B cell (primary cell): Measurements from ENCODE around the gene MED15. TPM values are rescaled to one million over a fixed set of nuclear protein-coding genes. Genes with fewer than 3 reads are reported as not detected.
"Not testable (repeated sequence)": the region's sequence is repeated elsewhere in the genome, so short reads cannot be mapped to it uniquely, and the experiment has no call there.

Experiments used
- ATAC-seq: fragments of 200-7000 bp; cut with Tn5 transposase; one replicate; pipeline ENCODE4 v1.10.0; 2021; ENCODE audit warnings: low read depth, mild to moderate bottlenecking, moderate number of reproducible peaks, moderate library complexity
- CTCF ChIA-PET: fragments of 350-600 bp; sonication (Branson Sonifier 250); formaldehyde crosslinking; loops from one replicate; lab custom pipeline; 2021; ENCODE audit warnings: antibody characterized with exemption, inconsistent platforms; lab: Charles Lee
- POLR2A ChIA-PET: fragments of 350-600 bp; sonication (Branson Sonifier 250); formaldehyde crosslinking; loops from one replicate; lab custom pipeline; 2021; ENCODE audit warnings: antibody characterized with exemption; lab: Charles Lee
- DNase-seq: peaks from one replicate; pipeline ENCODE4 v3.0.0; 2013
- H2AFZ ChIP-seq: 2 replicates; pipeline ENCODE4 v1.6.1; 2012; ENCODE audit warnings: mild to moderate bottlenecking, low read depth, low read length; ENCODE audit not compliant: insufficient read depth, poor library complexity, severe bottlenecking
- H3K27ac ChIP-seq, 2 donors: 1 replicate in 1 of 2; 2 replicates in 1 of 2; pipeline ENCODE4 v1.5.1; 2012 to 2013; ENCODE audit warnings: low read length in 2 of 2, mild to moderate bottlenecking in 2 of 2, moderate library complexity in 1 of 2
- H3K27me3 ChIP-seq, 4 experiments: fragments of 200-600 bp in 1 of 4; sonication (generic) in 1 of 4; replicated peaks in 1 of 4; 1 replicate in 2 of 4; 2 replicates in 2 of 4; pipeline versions ENCODE4 v1.6.1 to v1.7.0; 2013 to 2016; ENCODE audit warnings: low read length in 3 of 4, mild to moderate bottlenecking in 2 of 4, mixed read lengths in 1 of 4, moderate library complexity in 1 of 4; ENCODE audit not compliant: insufficient read depth in 4 of 4, control insufficient read depth in 3 of 4; ENCODE audit errors: control extremely low read depth in 1 of 4
- H3K36me3 ChIP-seq, 2 experiments: replicated peaks in 1 of 2; 1 replicate in 1 of 2; 2 replicates in 1 of 2; pipeline versions ENCODE4 v1.6.1 to v1.7.1; 2013; ENCODE audit warnings: low read length in 1 of 2; ENCODE audit not compliant: insufficient read depth in 2 of 2, control insufficient read depth in 1 of 2; ENCODE audit errors: control extremely low read depth in 1 of 2, extremely low read depth in 1 of 2
- H3K4me1 ChIP-seq, 2 donors: fragments of 200-600 bp in 1 of 2; sonication (generic) in 1 of 2; 1 replicate in 1 of 2; 2 replicates in 1 of 2; pipeline versions ENCODE4 v1.5.1 to v1.6.1; 2013 to 2017; ENCODE audit warnings: low read length in 2 of 2; ENCODE audit not compliant: control insufficient read depth in 2 of 2, insufficient read depth in 2 of 2
- H3K4me2 ChIP-seq: replicated peaks from 2 replicates; pipeline ENCODE3; 2012; ENCODE audit warnings: mild to moderate bottlenecking, low read depth, low read length; ENCODE audit not compliant: poor library complexity, severe bottlenecking
- H3K4me3 ChIP-seq, 5 experiments: fragments of 200-600 bp in 1 of 5; sonication (generic) in 1 of 5; 1 replicate in 3 of 5; 2 replicates in 2 of 5; pipeline versions ENCODE4 v1.5.1 to v1.7.0; 2011 to 2016; ENCODE audit warnings: low read length in 4 of 5, mild to moderate bottlenecking in 4 of 5, low read depth in 2 of 5, control low read depth in 1 of 5, moderate library complexity in 1 of 5; ENCODE audit not compliant: insufficient read depth in 1 of 5; ENCODE audit errors: control extremely low read depth in 1 of 5, extremely low read depth in 1 of 5
- H3K79me2 ChIP-seq: fragments of 200-600 bp; sonication (generic); one replicate; pipeline ENCODE4 v1.6.0; 2016; ENCODE audit warnings: low read length; ENCODE audit not compliant: control insufficient read depth, insufficient read depth
- H3K9ac ChIP-seq: fragments of 200-600 bp; sonication (generic); 2 replicates; pipeline ENCODE4 v1.6.1; 2017; ENCODE audit warnings: mild to moderate bottlenecking, low read length, moderate library complexity
- H3K9me3 ChIP-seq, 3 donors: one replicate each; pipeline versions ENCODE4 v1.6.1 to v1.7.1; 2013; ENCODE audit warnings: low read length in 2 of 3; ENCODE audit not compliant: control insufficient read depth in 2 of 3, insufficient read depth in 1 of 3; ENCODE audit errors: control extremely low read depth in 1 of 3
- H4K20me1 ChIP-seq: 2 replicates; pipeline ENCODE4 v1.6.0; 2012; ENCODE audit warnings: mild to moderate bottlenecking, low read length; ENCODE audit not compliant: insufficient read depth, control insufficient read depth, poor library complexity, severe bottlenecking
- H3K27ac Mint-ChIP-seq: one replicate; pipeline ENCODE4 v1.8.0; 2021; ENCODE audit warnings: mixed read lengths
- H3K27me3 Mint-ChIP-seq: one replicate; pipeline ENCODE4 v1.8.0; 2021; ENCODE audit warnings: mixed read lengths
- H3K4me1 Mint-ChIP-seq: one replicate; pipeline ENCODE4 v1.8.0; 2021; ENCODE audit warnings: mixed read lengths
- H3K4me3 Mint-ChIP-seq: one replicate; pipeline ENCODE4 v1.8.0; 2021; ENCODE audit warnings: mixed read lengths
- H3K9me3 Mint-ChIP-seq: one replicate; pipeline ENCODE4 v1.8.0; 2022; ENCODE audit warnings: mixed read lengths; ENCODE audit not compliant: insufficient read depth
- CTCF ChIP-seq: fragments of 200-600 bp; IDR thresholded peaks from one replicate; pipeline ENCODE4 v1.8.0; 2022; ENCODE audit warnings: antibody characterized with exemption, mild to moderate bottlenecking
- EZH2 ChIP-seq: IDR thresholded peaks from 2 replicates; pipeline ENCODE4 v1.6.1; 2012; ENCODE audit warnings: borderline replicate concordance, low read depth, mild to moderate bottlenecking, moderate library complexity, low read length; ENCODE audit not compliant: insufficient read depth, poor library complexity, severe bottlenecking
- WGBS: methylation state at CpG from one replicate; pipeline ENCODE4 v1.1.5; 2013; ENCODE audit warnings: missing lambda C conversion rate; ENCODE audit not compliant: insufficient coverage; 5-methylcytosine and 5-hydroxymethylcytosine counted together
- intact Hi-C: fragments of 100-400 bp; cut with micrococcal nuclease; formaldehyde crosslinking; loops from one replicate; pipeline ENCODE4 v1.10.0; 2022
- polyA plus RNA-seq: library from polyadenylated mRNA; depleted of rRNA; stranded (reverse); fragments of >200 nt; gene quantifications from 2 replicates; pipeline ENCODE4 v1.2.3, GENCODE V29; 2012
- total RNA-seq, 2 donors: library from RNA; stranded (reverse); fragments of 120-200 nt in 1 of 2; gene quantifications; 1 replicate in 1 of 2; 2 replicates in 1 of 2; pipeline versions ENCODE4 v1.2.3 to v1.2.4, GENCODE V29; 2013 to 2022

MED15 gene
- total and polyA plus RNA-seq, 2 donors (not counting 1 experiment from before 2014, with no cell fraction given): 109 to 134 TPM

- TF ChIP-seq CTCF (no peak), EZH2 (no peak)
- ChIA-PET CTCF (interaction anchor here (0.7 to 2.5 kb wide), 3 partner anchors 50 to 89 kb away, joined by 3 to 6 read pairs (median 6); no protein-coding TSS in a partner anchor), POLR2A (interaction anchor here (1.2 kb wide), 1 partner anchor 11 kb away, joined by 4 read pairs; the partner anchor contains the start of gene KLHL22)
- peak overlapping the region; percentile 97 for H3K4me3 Mint-ChIP-seq
- DNase-seq: no peak
- intact Hi-C loops: loop anchor here (1.0 to 5.0 kb wide), 3 partner anchors 10 to 374 kb away; partner anchors contain the start of gene ZDHHC8
- H3K27me3 ChIP-seq: no peaks in the 10 kb centered on the region
- H3K27me3 Mint-ChIP-seq: no peaks in the 10 kb centered on the region
- peak overlapping the region in 4 of 5 experiments; percentile 79 to 97 (median 88) for H3K4me3 ChIP-seq
- no peaks in the 10 kb centered on the region for H3K9me3 Mint-ChIP-seq
- H3K9ac ChIP-seq: peak overlapping the region; percentile 97
- H3K4me1 Mint-ChIP-seq: peaks cover 45% of the 10 kb centered on the region
- peak overlapping the region; percentile 79 for H2AFZ ChIP-seq
- H3K4me2 ChIP-seq: peak overlapping the region; percentile 90
- no peaks in the 10 kb centered on the region for H3K9me3 ChIP-seq
- peaks cover 36% of the 10 kb centered on the region for H4K20me1 ChIP-seq
- H3K27ac ChIP-seq: peak overlapping the region in 1 of 2 donors; percentile 96
- H3K27ac Mint-ChIP-seq: peak overlapping the region; percentile 99
- WGBS: 84% methylated on average over 7 of the region's 13 CpGs
- peaks cover 0 to 3% of the 10 kb centered on the region in 2 experiments for H3K36me3 ChIP-seq
- H3K79me2 ChIP-seq: peaks cover 54% of the 10 kb centered on the region
- peaks cover 32 to 36% of the 10 kb centered on the region in 2 donors for H3K4me1 ChIP-seq
- ATAC-seq: no peak
Measured at GRCh38 chr22:20506543-20507252, 712 bp upstream of the MED15 start.

GRCh38 chr22:20508067-20508755, 801 bp downstream of the MED15 start:
- WGBS: 1% methylated on average over 18 of the region's 21 CpGs
- CTCF ChIA-PET: interaction anchor here (1.1 to 2.5 kb wide), 4 partner anchors 44 to 90 kb away, joined by 6 to 7 read pairs (median 6); no protein-coding TSS in a partner anchor
- peak overlapping the region; percentile 97 for H3K4me3 Mint-ChIP-seq

More at GRCh38 chr22:20508067-20508755, 801 bp downstream of the MED15 start:
- not testable (repeated sequence) for H3K36me3 ChIP-seq, H3K27me3 Mint-ChIP-seq, H3K27me3 ChIP-seq, H3K9me3 Mint-ChIP-seq, ATAC-seq, H3K9me3 ChIP-seq, DNase-seq
- H3K4me1 ChIP-seq: peaks cover 32 to 39% of the 10 kb centered on the region in 2 donors
- POLR2A ChIA-PET: interaction anchor here (0.8 to 1.2 kb wide), 3 partner anchors 13 to 195 kb away, joined by 3 to 7 read pairs (median 4); partner anchors contain the start of gene KLHL22
- Mint-ChIP-seq H3K4me1 (peaks cover 51% of the 10 kb centered on the region), H3K27ac (peak overlapping the region; percentile 99)
- peak overlapping the region; percentile 97 for H3K9ac ChIP-seq
- H3K4me3 ChIP-seq: peak overlapping the region; percentile 77 to 97 (median 87)
- intact Hi-C loops: loop anchor here (5.0 kb wide), 1 partner anchor 376 kb away; the partner anchor contains the start of gene ZDHHC8
- peaks cover 69% of the 10 kb centered on the region for H3K79me2 ChIP-seq
- H2AFZ ChIP-seq: peak overlapping the region; percentile 79
- peak overlapping the region; percentile 90 for H3K4me2 ChIP-seq
- peaks cover 51% of the 10 kb centered on the region for H4K20me1 ChIP-seq
- peak overlapping the region; percentile 87 to 96 for H3K27ac ChIP-seq
